ENCODE measurements around the gene MTOR.
"Not testable (repeated sequence)": the region's sequence is repeated elsewhere in the genome, so short reads cannot be mapped to it uniquely, and the experiment has no call there.

MTOR gene

DNA sequence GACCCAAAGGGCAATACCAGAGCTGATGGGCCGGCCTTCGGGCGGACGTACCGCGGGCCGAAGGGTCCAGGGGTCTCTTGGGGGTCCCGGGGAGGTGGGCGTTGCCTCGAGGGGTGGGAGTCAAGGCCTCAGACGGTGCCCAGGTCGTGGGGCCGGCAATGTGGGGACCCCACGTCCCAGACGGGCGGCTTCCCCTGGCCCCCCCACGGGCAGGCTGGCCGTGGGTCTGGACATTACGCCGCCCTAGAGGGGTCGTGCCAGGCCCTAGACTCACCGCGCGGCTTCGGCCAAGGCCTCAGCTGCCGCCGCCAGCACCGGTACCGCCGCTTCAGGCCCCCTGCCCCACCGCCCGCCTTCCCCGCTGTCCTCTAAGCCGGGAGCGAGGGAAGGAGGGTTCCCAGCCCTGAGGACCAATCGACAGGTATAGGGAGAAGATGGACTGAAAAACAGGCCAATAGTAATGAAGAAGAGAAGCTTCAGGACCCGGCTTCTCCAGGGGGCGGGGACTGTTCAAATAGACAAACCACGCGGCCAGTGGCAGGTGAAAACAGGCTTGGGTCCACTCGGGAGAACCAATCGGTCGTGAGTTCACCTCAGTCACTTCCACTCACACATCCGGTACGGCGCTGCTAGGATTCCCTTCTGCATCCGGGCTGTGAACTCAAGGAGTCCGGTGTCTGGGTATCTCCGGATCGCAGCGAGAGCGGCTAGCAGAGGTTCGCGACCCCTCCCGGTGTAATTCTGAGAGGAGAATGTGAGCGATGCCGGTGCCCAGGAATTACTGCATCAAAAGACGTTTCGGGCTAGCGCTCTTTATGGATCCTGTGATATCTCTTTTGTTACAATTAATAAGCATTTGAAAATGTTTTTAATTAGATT, at the start of gene MTOR:
Gene MTOR, minus strand, starts transcription at position 381 of the 879 bp plus-strand sequence. CDS start 3,142 bp downstream, outside the sequence.
- in situ Hi-C loops (cut with MboI; ENCODE audit: low sequenced_read_pairs), result no loop called here

DNA sequence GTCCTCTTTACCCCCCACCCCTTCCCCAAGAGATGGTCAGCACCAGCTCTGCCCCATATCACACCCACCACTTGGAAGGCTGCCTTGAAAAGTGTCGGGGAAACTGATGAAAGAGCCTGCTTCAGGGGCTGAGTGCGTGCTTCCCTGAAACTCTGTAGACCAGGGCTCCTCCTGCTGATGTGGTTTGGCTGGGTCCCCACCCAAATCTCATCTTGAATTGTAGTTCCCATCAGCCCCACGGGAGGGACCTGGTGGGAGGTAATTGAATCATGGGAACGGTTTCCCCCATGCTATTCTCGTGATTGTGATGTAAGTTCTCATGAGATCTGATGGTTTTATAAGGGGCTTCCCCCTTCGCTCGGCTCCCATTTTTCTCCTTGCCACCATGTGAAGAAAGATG, 47.0 kb upstream of the MTOR start:
- in situ Hi-C loops (cut with MboI; ENCODE audit: low sequenced_read_pairs), result no loop called here

DNA sequence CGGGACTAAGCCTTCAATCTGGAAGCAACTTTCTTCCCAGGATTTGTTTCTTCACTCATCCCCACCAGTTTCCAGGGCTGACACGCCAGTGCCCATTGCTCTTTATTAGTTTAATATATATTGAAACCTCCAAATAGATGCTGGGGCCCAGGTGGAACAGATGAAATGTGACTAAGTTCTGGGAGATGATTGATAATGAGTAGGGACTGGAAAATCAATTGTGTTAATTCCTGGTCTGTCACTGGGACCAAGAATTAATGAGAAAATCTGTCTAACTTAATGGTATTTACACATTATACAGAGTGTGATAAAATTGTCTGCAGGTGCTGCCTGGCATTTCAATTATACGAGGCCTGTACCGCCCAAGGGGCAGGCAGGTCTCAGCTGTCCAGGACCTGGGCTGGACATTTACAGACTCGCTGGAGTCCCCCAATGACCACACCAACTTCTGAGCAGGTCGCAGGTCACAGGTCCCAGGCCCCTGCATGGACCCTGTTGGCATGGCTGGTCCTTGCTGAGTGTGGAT, 46.4 kb upstream of the MTOR start:
- in situ Hi-C loops (cut with MboI; ENCODE audit: low sequenced_read_pairs), result no loop called here

DNA sequence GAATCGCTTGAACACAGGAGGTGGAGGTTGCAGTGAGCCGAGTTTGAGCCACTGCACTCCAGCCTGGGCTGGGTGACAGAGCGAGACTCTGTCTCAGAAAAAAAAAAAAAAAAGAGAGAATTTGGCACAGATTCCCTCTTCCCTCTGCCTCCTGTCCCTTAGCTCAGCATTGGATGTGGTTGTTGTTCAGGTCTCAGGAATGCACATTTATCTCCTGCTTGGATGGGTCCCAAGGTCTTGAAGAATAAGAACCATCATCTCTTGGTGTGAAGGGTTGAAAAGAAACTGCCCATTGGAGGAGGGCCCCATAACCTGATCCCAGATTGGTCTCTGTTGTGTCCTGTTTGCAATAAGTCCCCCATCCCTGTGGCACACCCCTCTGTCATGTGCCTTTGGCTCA, 45.5 kb upstream of the MTOR start:
- in situ Hi-C loops (cut with MboI; ENCODE audit: low sequenced_read_pairs), result no loop called here

DNA sequence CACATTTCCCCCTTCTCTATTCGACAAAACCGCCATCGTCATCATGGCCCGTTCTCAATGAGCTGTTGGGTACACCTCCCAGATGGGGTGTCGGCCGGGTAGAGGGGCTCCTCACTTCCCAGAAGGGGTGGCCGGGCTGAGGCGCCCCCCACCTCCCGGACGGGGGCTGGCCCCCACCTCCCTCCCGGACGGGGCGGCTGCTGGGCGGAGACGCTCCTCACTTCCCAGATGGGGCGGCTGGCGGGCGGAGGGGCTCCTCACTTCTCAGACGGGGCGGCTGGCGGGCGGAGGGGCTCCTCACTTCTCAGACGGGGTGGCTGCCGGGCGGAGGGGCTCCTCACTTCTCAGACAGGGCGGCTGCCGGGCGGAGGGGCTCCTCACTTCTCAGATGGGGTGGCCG, 43.2 kb upstream of the MTOR start:
- in situ Hi-C loops (cut with MboI; ENCODE audit: low sequenced_read_pairs), result not testable (repeated sequence)

DNA sequence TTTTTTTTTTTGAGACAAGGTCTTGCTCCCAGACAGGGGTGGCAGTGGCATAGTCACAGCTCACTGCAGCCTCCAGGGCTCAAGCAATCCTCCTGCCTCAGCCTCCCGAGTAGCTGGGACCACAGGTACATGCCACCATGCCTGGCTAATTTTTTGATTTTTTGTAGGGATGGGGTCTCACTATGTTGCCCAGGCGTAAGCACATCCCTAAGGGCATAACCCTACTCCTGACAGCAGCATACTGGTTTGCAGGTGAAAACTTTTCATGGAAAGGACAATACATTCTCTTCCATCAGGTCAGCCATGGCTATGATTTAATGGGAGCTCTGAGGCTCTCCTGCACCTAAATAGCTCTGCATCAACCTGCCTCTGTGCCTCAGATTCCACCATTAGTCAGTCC, 40.0 kb upstream of the MTOR start:
- in situ Hi-C loops (cut with MboI; ENCODE audit: low sequenced_read_pairs), result no loop called here

DNA sequence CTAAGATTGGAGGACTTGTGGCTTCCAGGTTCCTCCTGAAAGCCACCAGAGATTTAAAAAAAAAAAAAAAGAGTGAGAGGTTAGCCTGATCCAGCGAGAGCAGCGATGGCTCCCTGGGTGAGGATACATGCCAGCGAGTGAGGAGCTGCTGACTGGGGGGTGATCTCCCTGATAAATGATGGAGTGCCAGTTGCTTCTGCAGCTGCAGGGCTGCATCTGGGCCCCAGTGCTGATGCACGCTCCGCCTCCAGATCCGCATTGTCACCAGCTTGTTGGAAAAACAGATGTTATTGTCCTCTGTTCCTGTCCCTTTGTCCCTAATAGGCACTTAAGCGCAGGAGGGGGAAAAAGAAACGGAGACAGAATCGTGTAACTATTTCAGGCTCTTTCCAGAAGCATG, 39.2 kb upstream of the MTOR start:
- in situ Hi-C loops (cut with MboI; ENCODE audit: low sequenced_read_pairs), result no loop called here

DNA sequence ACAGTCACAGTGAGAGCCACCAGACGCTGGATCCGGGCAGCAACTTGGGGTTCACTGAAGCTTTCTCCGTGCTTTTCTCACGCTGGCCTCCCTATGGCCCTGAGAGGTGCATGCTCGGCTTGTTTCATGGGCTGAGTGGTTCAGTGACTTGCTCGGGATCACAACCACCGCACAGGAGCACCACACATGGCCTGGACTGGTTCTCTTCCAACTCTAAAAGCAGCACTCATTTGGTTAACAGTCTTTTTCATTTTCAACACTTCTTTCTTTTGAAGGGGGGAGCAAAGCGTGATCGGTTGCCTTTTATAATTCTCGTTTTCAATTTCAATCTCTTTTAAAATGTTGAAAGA, 36.8 kb upstream of the MTOR start:
- in situ Hi-C loops (cut with MboI; ENCODE audit: low sequenced_read_pairs), result no loop called here

DNA sequence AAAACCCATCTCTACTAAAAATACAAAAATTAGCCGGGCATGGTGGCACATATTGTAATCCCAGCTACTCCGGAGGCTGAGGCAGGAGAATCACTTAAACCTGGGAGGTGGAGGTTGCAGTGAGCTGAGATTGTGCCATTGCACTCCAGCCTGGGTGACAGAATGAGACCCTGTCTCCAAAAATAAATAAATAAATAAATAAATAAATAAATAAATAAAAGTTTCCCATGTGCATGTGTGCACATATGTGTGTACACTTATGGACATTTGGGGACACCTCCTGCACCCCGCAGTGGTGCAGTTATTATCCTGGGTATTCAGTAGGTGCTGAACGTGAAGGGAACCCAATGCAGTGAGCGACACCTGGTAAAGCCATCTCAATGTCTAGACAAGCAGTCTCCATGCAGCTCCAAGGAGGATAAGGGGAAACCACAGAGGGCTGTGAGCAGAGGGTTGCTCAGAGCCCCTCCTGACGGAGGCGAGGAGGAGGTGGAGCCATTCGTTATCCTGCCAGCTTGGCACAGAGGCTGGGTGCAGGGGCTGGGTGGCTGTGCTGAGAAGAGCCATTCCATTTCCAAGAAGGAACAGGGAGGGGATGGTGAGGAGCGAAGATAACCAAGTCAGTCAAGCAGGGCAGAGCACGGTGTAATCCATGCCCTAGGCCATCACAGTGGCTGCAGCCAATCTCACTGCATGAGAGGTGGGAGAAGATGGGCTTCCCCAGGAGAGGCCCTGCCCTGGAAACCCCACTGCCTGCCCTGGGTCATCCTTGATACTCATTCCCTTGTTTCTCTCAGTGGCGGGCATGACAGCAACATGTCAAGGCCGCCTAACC, 36.3 kb upstream of the MTOR start:
- in situ Hi-C loops (cut with MboI; ENCODE audit: low sequenced_read_pairs), result no loop called here

DNA sequence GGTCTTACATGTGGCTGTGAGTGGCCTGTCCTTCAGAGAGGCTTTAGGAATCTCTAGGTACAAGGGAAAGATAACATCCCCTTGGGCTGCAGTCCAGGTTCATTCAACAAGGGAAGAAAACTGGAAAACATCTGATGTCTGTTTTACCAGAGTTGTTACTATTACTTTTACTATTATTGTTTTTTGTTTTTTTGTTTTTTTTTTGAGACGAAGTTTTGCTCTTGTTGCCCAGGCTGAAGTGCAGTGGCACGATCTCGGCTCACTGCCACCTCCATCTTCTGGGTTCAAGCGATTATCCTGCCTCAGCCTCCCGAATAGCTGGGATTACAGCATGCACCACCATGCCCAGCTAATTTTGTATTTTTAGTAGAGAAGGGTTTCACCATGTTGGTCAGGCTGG, 35.4 kb upstream of the MTOR start:
- in situ Hi-C loops (cut with MboI; ENCODE audit: low sequenced_read_pairs), result not testable (repeated sequence)

DNA sequence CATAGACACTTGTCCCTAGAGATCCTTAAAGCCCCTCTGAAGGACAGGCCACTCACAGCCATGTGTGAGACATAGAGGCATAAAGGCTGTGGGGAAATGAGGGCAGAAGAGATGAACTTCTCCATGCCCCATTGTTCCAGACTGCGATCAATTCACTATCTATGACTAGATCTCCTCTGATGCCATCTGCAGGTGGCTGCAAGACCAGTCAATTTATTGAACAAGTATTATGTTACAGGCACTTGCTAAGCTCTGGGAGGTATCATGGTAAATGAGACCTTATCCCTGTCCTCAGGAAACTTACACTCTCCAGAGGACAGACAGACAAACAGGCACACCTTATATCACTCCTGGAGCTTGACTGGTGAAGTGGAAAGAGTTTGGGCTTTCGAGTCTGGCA, 33.6 kb upstream of the MTOR start:
- in situ Hi-C loops (cut with MboI; ENCODE audit: low sequenced_read_pairs), result no loop called here

DNA sequence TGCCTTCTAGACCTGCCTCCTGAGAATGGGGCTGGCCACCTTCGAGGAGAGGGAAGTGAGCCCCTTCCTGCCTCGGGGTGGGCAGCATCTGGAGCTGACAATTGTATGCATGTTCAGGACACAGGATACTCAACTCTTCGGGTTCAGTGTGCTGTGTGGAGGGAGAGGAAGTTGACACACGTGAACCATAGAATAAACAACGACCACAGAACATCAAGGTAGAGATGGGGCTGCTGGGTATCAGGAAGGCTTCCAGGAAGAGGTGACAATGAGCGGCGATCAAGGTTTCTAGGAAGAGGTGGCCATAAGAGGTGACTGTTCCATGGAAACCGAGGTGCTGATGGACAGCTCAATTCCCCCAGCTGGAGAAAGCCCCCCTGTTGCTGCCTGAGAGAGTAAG, 32.6 kb upstream of the MTOR start:
- in situ Hi-C loops (cut with MboI; ENCODE audit: low sequenced_read_pairs), result no loop called here

DNA sequence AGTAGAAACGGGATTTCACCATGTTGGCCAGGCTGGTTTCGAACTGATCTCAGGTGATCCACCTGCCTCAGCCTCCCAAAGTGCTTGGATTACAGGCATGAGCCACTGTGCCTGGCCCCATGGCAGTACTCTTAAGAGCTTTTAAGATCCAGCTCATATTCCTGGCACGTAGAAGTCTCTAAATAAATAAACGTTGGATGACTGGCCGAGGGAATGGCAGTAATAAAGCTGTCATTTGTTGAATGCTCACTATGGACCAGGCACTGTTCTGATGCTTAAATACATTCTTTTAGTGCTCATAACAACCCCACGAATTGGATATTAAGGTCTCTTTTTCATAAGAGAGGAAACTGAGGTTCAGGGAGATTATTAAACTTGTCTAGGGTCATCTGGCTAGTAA, 31.5 kb upstream of the MTOR start:
- in situ Hi-C loops (cut with MboI; ENCODE audit: low sequenced_read_pairs), result no loop called here

DNA sequence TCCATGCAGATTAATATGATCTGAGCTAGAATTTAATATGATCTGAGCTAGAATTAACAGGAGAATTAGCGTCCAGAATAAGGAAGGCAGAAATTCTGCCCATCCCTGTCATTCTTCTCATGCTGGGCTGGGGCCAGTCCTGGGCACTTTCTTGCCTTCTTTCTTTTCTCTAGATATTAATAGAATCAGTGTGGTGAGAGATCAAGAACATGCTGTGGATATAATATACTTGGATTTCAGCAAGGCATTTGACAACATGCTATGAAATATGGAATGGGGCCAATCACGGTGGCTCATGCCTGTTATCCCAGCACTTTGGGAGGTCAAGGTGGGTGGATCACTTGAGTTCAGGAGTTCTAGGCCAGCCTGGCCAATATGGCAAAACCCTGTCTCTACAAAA, 28.7 kb upstream of the MTOR start:
- in situ Hi-C loops (cut with MboI; ENCODE audit: low sequenced_read_pairs), result no loop called here

DNA sequence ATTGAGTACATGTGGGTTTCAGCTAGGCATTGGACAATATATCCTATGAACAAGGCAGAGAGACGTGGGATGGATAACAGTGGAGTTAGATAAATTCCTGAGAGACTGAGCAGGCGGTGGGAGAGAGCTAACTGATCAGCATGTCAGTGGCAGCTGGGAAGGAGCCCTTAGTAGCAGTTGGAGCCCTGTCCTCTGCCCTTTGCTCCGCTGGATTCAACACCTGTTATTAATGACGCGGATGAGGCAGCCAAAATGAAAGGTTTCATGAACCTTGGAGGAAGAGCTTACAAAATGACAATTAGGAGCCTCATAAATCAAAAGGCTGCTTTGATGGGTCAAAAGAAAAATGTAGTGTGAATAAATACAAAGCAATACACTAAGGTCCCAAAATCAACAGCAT, 26.7 kb upstream of the MTOR start:
- in situ Hi-C loops (cut with MboI; ENCODE audit: low sequenced_read_pairs), result no loop called here

DNA sequence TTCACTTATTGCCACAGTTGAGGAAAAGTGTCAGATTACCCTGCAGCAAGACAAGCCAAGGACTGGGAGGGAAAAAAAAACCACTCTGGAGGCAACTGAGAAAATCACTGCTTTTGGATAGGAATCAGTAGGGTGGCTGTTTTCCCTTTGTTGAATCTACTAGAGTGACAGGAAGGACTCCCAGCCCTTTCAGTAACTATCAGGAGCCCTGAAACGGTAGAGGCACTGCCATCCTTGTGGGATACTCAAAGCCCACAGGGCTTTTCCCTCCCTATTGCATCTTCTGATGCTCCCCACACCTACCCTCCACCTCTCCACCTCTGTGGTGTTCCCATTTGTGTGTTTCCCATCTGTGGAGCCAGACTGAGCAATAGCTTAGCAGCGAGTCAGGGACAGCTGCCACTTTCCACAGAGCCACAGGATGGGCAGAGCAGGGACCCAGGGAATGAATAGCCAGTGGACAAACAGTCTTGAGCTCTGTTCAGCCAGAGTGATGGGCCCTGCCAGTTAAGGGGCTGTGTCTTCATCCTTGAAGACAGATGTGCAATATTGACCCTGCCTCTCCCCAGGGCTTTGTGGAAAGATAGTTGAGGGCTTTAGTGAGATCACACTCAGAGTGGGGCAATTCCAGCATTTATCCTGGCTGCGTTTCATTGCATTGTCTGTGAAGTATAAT, 24.5 kb upstream of the MTOR start:
- in situ Hi-C loops (cut with MboI; ENCODE audit: low sequenced_read_pairs), result no loop called here

DNA sequence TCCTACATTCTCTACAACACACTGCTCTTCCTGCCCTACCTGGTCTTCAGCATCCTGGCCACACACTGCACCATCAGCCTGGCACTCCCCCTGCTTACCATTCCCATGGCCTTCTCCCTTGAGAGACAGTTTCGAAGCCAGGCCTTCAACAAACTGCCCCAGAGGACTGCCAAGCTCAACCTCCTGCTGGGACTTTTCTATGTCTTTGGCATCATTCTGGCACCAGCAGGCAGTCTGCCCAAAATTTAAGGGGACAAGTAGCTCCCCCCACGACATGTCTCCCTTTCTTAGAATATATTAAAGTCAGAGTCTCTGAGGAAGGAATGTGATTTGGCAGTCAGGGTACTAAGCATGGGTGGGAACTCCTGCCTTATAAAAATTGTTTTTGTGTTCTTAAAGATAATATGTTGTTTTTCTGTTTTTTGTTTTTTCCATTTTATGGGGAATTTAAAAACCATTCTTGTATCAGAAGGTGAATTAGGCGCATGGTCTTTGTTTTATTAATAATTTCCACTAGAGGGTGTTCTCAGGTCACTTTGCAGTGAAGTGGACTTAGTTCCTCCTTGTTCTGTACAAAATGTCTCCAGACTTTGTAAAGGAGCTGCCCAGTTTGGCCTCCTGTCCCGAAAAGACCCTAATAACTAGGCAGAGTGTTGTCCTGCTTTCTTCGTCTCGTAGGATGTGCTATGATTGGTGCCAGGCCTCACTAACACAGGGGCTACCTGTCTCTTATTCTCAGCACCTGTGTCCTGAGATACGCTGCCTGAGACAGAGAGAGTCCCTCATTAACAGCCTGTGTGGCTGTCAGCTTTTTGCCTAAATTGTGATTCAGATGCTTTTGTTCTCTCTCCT, 23.8 kb upstream of the MTOR start:
- in situ Hi-C loops (cut with MboI; ENCODE audit: low sequenced_read_pairs), result no loop called here

DNA sequence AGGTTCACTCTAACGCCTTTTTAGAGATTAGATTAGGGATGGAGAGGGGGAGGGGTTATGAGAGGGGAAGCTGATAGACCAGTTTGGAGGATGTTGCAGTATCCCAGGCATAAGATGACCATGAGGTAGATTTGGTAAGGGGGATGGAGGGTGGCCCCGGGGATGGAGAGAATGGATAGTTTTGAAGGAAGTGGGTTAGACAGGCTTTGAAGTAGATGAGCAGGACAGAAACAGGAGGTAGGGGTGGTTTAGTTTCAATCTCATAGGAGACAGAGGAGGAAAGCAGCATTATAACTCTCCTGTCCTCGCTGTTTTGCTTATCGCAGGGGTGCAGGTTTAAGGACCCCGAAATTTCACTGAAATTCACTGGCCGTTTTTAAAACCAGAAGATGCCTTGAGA, 22.4 kb upstream of the MTOR start:
- in situ Hi-C loops (cut with MboI; ENCODE audit: low sequenced_read_pairs), result no loop called here

DNA sequence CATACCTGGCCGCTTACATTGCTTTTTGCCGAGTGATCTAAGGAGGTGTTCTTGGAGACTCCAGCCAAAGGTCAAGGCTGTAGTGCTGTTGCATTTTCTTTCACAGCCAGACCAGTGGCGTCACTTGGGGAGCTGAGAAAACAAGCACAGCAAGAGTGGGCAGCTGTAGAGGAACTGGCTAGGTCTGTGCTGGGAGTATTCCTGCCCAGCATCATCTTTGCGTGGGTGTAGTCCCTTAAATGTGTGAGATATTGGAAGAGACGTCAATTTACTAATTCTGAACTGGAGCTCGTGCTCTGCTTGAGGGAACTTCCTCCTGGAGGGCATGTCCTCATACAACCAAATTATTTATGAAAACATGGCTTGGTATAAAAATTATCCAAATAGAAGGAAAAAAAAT, 20.8 kb upstream of the MTOR start:
- in situ Hi-C loops (cut with MboI; ENCODE audit: low sequenced_read_pairs), result no loop called here

DNA sequence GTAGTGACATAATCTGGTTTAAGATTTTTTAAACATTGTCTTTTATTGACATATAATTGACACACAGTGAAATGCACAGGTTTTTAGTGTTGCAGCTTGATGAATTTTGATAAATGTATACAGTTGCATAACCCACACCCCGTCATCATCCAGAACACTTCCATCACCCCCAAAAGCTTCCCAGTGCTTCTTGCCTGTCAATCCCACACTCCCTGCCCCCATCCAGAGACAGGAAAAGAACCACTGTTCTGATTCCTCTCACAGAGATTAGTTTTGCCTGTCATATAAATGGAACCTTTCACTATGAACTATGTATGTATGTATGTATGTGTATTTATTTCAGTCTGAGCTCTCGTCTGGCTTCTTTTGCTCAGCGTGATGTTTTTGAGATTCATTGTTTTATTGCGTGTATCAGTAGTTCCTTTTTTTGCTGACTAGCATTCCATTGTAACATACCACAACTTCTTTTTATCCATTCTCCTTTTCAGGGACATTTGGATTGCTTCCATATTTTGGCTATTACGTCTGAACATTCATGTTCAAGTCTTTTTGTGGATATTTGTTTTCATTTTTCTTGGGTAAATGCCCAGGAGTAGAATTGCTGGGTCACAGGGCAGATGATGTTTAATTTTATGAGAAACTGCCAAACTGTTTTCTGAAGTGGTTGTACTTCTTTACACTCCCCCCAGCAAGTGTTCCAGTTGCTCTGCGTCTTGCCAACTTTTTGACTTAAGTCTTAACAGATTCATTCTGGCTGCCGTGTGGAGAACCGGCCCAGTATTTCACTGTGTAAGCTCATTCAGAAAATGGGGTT, 19.4 kb upstream of the MTOR start:
- in situ Hi-C loops (cut with MboI; ENCODE audit: low sequenced_read_pairs), result no loop called here

All from HL-60/S4 treated with phorbol 12-myristate 13-acetate at 8.2 ng/mL for 4 days and 3 days (cell line).